ENCODE data around the gene KHSRP. TPM values are rescaled to one million over a fixed set of nuclear protein-coding genes. Genes with fewer than 3 reads are reported as not detected.

KHSRP gene
- total RNA-seq, 1 experiment from 2014 or later, result 288 TPM

GRCh38 chr19:6396305-6396704 lies 28.3 kb downstream of the KHSRP start:
- Histone ChIP-seq H3F3A (ENCODE audit: insufficient read depth, low read depth) (0 out of 2 replicates have a peak, but pooled peaks cover 3% of the 10 kb centered on the region), H3K4me1 (replicated peaks; ENCODE audit: insufficient read depth) (peaks cover 5% of the 10 kb centered on the region), H3K27me3 (ENCODE audit: insufficient read depth, low read depth) (no peaks in the 10 kb centered on the region), H3K9me3 (ENCODE audit: insufficient read depth, low read depth) (no peaks in the 10 kb centered on the region), H3K27ac (no peak overlapping the region), H3K4me2 (no peak overlapping the region), H4K20me1 (ENCODE audit: insufficient read depth) (no peaks in the 10 kb centered on the region), H3K9me2 (ENCODE audit: insufficient read depth) (no peaks in the 10 kb centered on the region), H2AFZ (no peak overlapping the region), H3K79me2 (ENCODE audit: low read depth) (peaks cover 15% of the 10 kb centered on the region), H3K4me3 (no peak overlapping the region), H3K36me3 (ENCODE audit: low read depth) (no peaks in the 10 kb centered on the region)
- BruUV-seq (replicated peaks), result no TSS peak
- POLR2A ChIA-PET (ENCODE audit: unreplicated experiment), result no interaction called here
- CTCF ChIA-PET, result no interaction called here
- intact Hi-C loops (cut with micrococcal nuclease; ENCODE audit: unreplicated experiment), result no loop called here
- no peak for TF ChIP-seq EZH2 (IDR thresholded peaks at IDR 0.05; ENCODE audit: low read depth)
- TF ChIP-seq, protein P1, sequence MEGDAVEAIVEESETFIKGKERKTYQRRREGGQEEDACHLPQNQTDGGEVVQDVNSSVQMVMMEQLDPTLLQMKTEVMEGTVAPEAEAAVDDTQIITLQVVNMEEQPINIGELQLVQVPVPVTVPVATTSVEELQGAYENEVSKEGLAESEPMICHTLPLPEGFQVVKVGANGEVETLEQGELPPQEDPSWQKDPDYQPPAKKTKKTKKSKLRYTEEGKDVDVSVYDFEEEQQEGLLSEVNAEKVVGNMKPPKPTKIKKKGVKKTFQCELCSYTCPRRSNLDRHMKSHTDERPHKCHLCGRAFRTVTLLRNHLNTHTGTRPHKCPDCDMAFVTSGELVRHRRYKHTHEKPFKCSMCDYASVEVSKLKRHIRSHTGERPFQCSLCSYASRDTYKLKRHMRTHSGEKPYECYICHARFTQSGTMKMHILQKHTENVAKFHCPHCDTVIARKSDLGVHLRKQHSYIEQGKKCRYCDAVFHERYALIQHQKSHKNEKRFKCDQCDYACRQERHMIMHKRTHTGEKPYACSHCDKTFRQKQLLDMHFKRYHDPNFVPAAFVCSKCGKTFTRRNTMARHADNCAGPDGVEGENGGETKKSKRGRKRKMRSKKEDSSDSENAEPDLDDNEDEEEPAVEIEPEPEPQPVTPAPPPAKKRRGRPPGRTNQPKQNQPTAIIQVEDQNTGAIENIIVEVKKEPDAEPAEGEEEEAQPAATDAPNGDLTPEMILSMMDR (conservative IDR thresholded peaks at IDR 0.05), result no peak
- no peak for DNase-seq

GRCh38 chr19:6394831-6395230 lies 29.8 kb downstream of the KHSRP start:
- DNase-seq, result no peak
- intact Hi-C loops (cut with micrococcal nuclease; ENCODE audit: unreplicated experiment), result no loop called here
- H3K36me3 ChIP-seq (ENCODE audit: low read depth), result no peaks in the 10 kb centered on the region
- H2AFZ ChIP-seq, result no peak overlapping the region
- H3K4me3 ChIP-seq, result no peak overlapping the region
- ChIA-PET CTCF (no interaction called here), POLR2A (ENCODE audit: unreplicated experiment) (no interaction called here)
- H3K4me2 ChIP-seq, result no peak overlapping the region
- H3K79me2 ChIP-seq (ENCODE audit: low read depth), result peaks cover 15% of the 10 kb centered on the region
- H3K9me3 ChIP-seq (ENCODE audit: insufficient read depth, low read depth), result no peaks in the 10 kb centered on the region
- TF ChIP-seq, protein P1 (conservative IDR thresholded peaks at IDR 0.05), result no peak
- no peak for TF ChIP-seq EZH2 (IDR thresholded peaks at IDR 0.05; ENCODE audit: low read depth)
- no peak overlapping the region for H3K27ac ChIP-seq
- H3F3A ChIP-seq (ENCODE audit: insufficient read depth, low read depth), result 0 out of 2 replicates have a peak, but pooled peaks cover 3% of the 10 kb centered on the region
- no peaks in the 10 kb centered on the region for H3K9me2 ChIP-seq (ENCODE audit: insufficient read depth)
- no peaks in the 10 kb centered on the region for H3K27me3 ChIP-seq (ENCODE audit: insufficient read depth, low read depth)
- no TSS peak for BruUV-seq (replicated peaks)
- H4K20me1 ChIP-seq (ENCODE audit: insufficient read depth), result no peaks in the 10 kb centered on the region
- H3K4me1 ChIP-seq (replicated peaks; ENCODE audit: insufficient read depth), result peaks cover 5% of the 10 kb centered on the region

GRCh38 chr19:6393983-6394412 lies 30.6 kb downstream of the KHSRP start:
- no TSS peak for BruUV-seq (replicated peaks)
- H3K27me3 ChIP-seq (ENCODE audit: insufficient read depth, low read depth), result no peaks in the 10 kb centered on the region
- ChIA-PET POLR2A (ENCODE audit: unreplicated experiment) (interaction anchor here (0.6 kb wide), 1 partner anchor 31 kb away, joined by 4 read pairs; no protein-coding TSS in a partner anchor), CTCF (no interaction called here)
- intact Hi-C loops (cut with micrococcal nuclease; ENCODE audit: unreplicated experiment), result loop anchor here (1.0 kb wide), 2 partner anchors 21 to 31 kb away; no protein-coding TSS in a partner anchor
- no peak for DNase-seq
- H3K9me3 ChIP-seq (ENCODE audit: insufficient read depth, low read depth), result no peaks in the 10 kb centered on the region
- H3K27ac ChIP-seq, result peak overlapping the region; percentile 65; the same call in 1 of the 2 replicates
- H3K4me3 ChIP-seq, result peak overlapping the region; percentile 94
- H3K4me2 ChIP-seq, result peak overlapping the region; percentile 87
- no peaks in the 10 kb centered on the region for H4K20me1 ChIP-seq (ENCODE audit: insufficient read depth)
- H3K4me1 ChIP-seq (replicated peaks; ENCODE audit: insufficient read depth), result peaks cover 5% of the 10 kb centered on the region
- H3F3A ChIP-seq (ENCODE audit: insufficient read depth, low read depth), result 0 out of 2 replicates have a peak, but pooled peaks cover 3% of the 10 kb centered on the region
- peaks cover 15% of the 10 kb centered on the region for H3K79me2 ChIP-seq (ENCODE audit: low read depth)
- H3K9me2 ChIP-seq (ENCODE audit: insufficient read depth), result no peaks in the 10 kb centered on the region
- peak overlapping the region; percentile 99 for H2AFZ ChIP-seq
- no peaks in the 10 kb centered on the region for H3K36me3 ChIP-seq (ENCODE audit: low read depth)
- TF ChIP-seq EZH2 (IDR thresholded peaks at IDR 0.05; ENCODE audit: low read depth), result no peak
- TF ChIP-seq, protein P1 (conservative IDR thresholded peaks at IDR 0.05), result no peak
